ENCODE data around the gene CPSF3. TPM values are rescaled to one million over a fixed set of nuclear protein-coding genes. Genes with fewer than 3 reads are reported as not detected.

CPSF3 gene
- total and polyA plus RNA-seq, 11 donors, result 12.0 to 27.5 (median 18.3) TPM

DNA sequence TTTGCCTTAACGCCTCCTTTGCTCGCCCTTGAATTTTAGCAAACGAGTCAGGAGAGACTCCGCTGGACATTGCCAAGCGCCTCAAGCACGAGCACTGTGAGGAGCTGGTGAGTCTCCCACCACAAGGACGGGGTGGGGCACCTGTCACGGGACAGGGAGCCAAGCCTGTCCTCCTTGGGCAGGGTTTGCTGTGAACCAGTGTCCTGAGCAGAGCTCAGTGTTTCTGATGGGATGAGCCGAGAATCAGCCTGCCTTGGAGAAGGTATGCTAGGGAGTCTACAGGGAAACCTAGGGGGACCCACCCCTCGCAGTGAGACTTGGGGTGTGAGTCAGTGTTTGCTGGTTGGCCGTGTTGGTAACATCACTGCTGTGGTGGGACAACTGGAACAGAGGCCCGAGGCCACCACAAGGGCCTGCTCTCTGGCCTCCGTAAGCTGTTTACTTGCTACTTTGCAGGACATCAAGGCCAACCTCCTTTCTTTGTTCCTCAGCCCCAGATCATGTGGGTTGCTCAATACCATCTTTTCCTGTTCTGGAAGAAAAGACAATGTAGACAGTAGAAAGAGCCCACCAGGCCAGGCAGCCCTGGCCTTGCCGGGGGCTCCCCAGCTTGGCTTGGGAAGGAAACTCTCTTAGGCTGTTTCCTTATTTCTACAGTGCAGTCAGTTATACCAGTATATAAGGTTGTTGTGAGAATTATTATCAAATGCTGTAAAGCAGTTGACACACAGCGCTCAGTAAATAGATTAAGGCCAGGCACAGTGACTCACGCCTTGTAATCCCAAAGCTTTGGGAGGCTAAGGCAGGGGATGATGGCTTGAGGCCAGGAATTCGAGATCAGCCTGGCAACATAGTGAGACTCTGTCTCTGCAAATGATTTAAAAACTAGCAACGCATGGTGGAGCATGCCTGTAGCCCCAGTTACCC is 42.5 kb upstream of the CPSF3 start:
- Histone ChIP-seq H3K4me1 (peaks cover 0 to 44% (median 20%) of the 10 kb centered on the region in 12 donors), H3K36me3 (peaks cover 0 to 83% (median 33%) of the 10 kb centered on the region in 9 donors), H3K4me3 (no peak overlapping the region), H3K27me3 (no peaks in the 10 kb centered on the region), H3K27ac (peak overlapping the region; percentile 10 to 68 (median 38)), H3K9me3 (no peaks in the 10 kb centered on the region)
- 79 to 85% (median 82%) methylated on average over 17 to 18 of the region's 18 CpGs for WGBS, 4 donors
- DNase-seq, result peak in 2 of 5 donors; percentile 63 to 70
- peak in 3 of 4 donors; percentile 44 to 81 (median 58) for ATAC-seq
- intact Hi-C loops (cut with DNase I), result no loop called here
- no peak for TF ChIP-seq POLR2A (IDR thresholded peaks at IDR 0.05)
- TF ChIP-seq, protein P1, sequence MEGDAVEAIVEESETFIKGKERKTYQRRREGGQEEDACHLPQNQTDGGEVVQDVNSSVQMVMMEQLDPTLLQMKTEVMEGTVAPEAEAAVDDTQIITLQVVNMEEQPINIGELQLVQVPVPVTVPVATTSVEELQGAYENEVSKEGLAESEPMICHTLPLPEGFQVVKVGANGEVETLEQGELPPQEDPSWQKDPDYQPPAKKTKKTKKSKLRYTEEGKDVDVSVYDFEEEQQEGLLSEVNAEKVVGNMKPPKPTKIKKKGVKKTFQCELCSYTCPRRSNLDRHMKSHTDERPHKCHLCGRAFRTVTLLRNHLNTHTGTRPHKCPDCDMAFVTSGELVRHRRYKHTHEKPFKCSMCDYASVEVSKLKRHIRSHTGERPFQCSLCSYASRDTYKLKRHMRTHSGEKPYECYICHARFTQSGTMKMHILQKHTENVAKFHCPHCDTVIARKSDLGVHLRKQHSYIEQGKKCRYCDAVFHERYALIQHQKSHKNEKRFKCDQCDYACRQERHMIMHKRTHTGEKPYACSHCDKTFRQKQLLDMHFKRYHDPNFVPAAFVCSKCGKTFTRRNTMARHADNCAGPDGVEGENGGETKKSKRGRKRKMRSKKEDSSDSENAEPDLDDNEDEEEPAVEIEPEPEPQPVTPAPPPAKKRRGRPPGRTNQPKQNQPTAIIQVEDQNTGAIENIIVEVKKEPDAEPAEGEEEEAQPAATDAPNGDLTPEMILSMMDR (IDR thresholded peaks at IDR 0.05), result no peak

DNA sequence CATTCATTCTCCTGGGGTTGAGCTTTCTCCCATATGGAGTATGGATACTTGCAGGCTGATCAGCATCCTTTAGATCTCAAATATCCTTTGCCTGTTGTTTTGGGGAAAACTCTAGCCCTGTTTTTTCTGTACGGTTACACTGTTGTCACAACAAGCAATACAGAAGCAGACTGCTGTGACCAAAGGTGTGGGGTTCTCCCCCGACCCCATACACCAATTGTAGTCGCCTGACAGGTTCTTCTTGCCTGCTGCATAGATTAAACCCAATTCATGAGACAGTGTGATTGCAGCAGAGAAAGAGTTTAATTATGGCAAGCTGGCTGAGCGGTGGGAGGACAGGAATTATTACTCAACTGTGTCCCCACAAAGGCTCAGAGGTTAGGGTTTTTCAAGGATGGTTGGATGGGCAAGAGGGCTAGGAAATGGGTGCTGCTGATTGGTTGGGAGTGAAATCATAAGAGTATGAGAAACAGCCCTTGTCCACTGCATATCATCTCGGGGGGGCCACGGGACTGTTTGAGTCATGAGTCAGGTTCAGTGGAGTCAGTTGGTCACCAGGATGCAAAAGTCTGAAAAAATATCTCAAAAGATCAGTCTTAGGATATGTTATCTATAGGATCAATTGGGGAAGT is 40.7 kb upstream of the CPSF3 start:
- Histone ChIP-seq H3K27me3 (no peaks in the 10 kb centered on the region), H3K4me1 (peaks cover 0 to 45% (median 15%) of the 10 kb centered on the region in 12 donors), H3K9me3 (no peaks in the 10 kb centered on the region), H3K36me3 (peaks cover 0 to 86% (median 30%) of the 10 kb centered on the region in 9 donors), H3K4me3 (no peak overlapping the region), H3K27ac (no peak overlapping the region)
- 96 to 97% (median 96%) methylated on average over 6 of the region's 6 CpGs for WGBS, 4 donors
- DNase-seq (no peak), ATAC-seq (no peak)
- intact Hi-C loops (cut with DNase I), result no loop called here
- TF ChIP-seq, protein P1 (IDR thresholded peaks at IDR 0.05), result no peak
- TF ChIP-seq POLR2A (IDR thresholded peaks at IDR 0.05), result no peak

DNA sequence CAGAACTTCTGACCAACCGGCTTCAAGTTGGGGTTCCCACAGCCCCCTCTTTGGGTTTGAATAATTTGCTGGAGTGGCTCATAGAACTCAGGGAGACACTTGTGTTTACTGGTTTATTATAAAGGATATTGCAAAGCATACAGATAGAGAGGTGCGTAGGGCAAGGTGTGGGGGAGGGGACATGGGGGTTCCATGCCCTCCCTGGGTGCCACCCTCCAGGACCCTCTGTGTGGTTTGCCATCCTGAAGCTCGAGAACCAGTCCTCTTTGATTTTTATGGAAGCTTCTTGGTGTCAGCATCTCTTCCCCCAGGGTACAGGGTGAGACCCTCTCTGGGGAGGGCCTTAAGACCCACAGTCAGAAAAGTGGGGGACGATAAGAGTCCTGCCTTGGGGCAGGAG is 38.9 kb upstream of the CPSF3 start:
- Histone ChIP-seq H3K4me1 (peaks cover 0 to 29% (median 5%) of the 10 kb centered on the region in 12 donors), H3K27ac (no peak overlapping the region), H3K4me3 (no peak overlapping the region), H3K36me3 (peaks cover 0 to 93% (median 44%) of the 10 kb centered on the region in 9 donors), H3K27me3 (no peaks in the 10 kb centered on the region), H3K9me3 (no peaks in the 10 kb centered on the region)
- no peak for DNase-seq
- no peak for TF ChIP-seq POLR2A (IDR thresholded peaks at IDR 0.05)
- TF ChIP-seq, protein P1 (IDR thresholded peaks at IDR 0.05), result no peak
- no peak for ATAC-seq
- 88 to 100% (median 95%) methylated on average over 4 of the region's 4 CpGs for WGBS, 4 donors
- intact Hi-C loops (cut with DNase I), result loop anchor here in 1 of 10 donors (2.0 kb wide), 1 partner anchor 34 kb away; no protein-coding TSS in a partner anchor

DNA sequence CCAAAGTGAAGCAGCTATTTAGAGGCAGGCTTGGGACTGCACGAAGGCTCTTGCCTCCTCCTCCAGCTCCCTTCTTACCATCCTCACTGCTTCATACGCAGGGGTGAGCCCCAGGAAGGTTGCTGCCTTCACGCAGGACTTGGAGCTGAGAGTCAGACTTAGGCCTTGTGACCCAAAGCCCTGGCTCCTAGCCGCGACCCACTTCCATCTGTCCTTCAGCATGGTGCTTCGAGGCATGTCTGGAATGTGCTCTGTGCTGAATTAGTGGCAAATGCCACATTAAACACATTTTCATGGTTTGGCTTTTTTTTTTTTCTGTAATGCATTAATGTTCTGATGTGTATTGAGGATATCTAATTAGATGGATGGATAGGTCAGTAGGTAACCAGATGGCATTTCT is 37.6 kb upstream of the CPSF3 start:
- WGBS, 4 donors, result 65 to 88% (median 81%) methylated on average over 6 of the region's 6 CpGs
- no peak overlapping the region for H3K4me3 ChIP-seq
- H3K9me3 ChIP-seq, result no peaks in the 10 kb centered on the region
- H3K27ac ChIP-seq, result peak overlapping the region in 1 of 12 donors; percentile 77
- H3K27me3 ChIP-seq, result no peaks in the 10 kb centered on the region
- H3K4me1 ChIP-seq, result peaks cover 0 to 24% (median 4%) of the 10 kb centered on the region in 12 donors
- TF ChIP-seq POLR2A (IDR thresholded peaks at IDR 0.05), result no peak
- TF ChIP-seq, protein P1 (IDR thresholded peaks at IDR 0.05), result no peak
- intact Hi-C loops (cut with DNase I), result loop anchor here in 1 of 10 donors (2.0 kb wide), 1 partner anchor 35 kb away; no protein-coding TSS in a partner anchor
- DNase-seq (no peak), ATAC-seq (peak in 1 of 4 donors; percentile 33)
- H3K36me3 ChIP-seq, result peaks cover 0 to 95% (median 52%) of the 10 kb centered on the region in 9 donors
